Upper lobe of left lung (tissue), 4 donors: ENCODE results near the gene SERTAD3.

Experiments used
- EP300 ChIP-seq, 4 donors: sonication (generic); formaldehyde crosslinking; IDR thresholded peaks; one replicate each; pipeline ENCODE4 v1.5.1; 2017; ENCODE audit warnings: antibody characterized with exemption in 4 of 4, control low read depth in 2 of 4
- POLR2A ChIP-seq, 4 donors: fragments of 450-650 bp; IDR thresholded peaks; one replicate each; pipeline ENCODE4 v1.5.1; 2016 to 2017; ENCODE audit warnings: antibody characterized with exemption in 4 of 4, mild to moderate bottlenecking in 2 of 4
- POLR2AphosphoS5 ChIP-seq, 2 donors: sonication (generic); formaldehyde crosslinking; IDR thresholded peaks; one replicate each; pipeline ENCODE4 v1.5.1; 2017; ENCODE audit warnings: antibody characterized with exemption in 2 of 2
- TF ChIP-seq, protein P1 (sequence below), 6 experiments: fragments of 450-650 bp in 4 of 6; fragments of 200-600 bp in 2 of 6; sonication (generic) in 2 of 6; IDR thresholded peaks; one replicate each; pipeline ENCODE4 v1.5.1; 2016 to 2019; ENCODE audit warnings: antibody characterized with exemption in 6 of 6

DNA sequence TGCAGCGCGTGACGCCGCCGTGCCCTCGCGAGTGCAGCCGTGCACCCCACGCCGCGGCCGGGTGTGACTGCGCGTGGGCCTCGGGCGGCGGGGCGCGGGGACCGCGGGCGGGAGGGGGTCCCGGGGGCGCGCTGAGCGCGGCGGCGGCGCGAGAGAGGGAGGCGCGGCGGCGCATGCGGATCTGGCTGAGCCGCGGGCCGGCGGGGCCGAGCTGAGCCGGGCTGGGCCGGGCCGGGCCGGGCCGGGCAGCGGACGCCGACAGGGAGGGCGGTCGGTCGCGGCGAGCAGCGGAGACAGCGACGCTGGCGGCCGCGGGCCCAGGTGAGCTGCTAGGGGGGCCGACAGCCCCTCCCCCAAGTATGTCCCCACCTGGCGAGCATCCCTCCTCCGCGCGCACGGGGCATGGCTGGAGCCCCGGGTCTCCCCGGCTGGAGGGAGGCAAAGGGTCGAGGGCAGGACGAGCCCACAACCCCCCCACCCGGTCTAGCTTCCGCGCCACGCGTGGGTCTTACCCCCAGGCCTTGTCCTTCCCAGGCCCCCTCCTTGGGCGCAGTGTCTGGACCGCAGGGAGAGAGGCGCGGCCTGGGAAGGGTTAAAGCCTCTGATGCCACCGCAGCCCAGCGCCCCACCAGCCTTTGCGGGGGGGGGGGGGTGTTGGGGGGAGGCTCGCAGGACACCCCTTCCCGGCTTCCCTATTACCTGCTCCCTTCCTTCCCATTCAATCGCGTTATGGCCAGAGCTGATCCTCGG lies 23.0 kb upstream of the SERTAD3 start, which contains the start of gene SPTBN4:
- TF ChIP-seq, protein P1, sequence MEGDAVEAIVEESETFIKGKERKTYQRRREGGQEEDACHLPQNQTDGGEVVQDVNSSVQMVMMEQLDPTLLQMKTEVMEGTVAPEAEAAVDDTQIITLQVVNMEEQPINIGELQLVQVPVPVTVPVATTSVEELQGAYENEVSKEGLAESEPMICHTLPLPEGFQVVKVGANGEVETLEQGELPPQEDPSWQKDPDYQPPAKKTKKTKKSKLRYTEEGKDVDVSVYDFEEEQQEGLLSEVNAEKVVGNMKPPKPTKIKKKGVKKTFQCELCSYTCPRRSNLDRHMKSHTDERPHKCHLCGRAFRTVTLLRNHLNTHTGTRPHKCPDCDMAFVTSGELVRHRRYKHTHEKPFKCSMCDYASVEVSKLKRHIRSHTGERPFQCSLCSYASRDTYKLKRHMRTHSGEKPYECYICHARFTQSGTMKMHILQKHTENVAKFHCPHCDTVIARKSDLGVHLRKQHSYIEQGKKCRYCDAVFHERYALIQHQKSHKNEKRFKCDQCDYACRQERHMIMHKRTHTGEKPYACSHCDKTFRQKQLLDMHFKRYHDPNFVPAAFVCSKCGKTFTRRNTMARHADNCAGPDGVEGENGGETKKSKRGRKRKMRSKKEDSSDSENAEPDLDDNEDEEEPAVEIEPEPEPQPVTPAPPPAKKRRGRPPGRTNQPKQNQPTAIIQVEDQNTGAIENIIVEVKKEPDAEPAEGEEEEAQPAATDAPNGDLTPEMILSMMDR (IDR thresholded peaks at IDR 0.05) = no peak
- TF ChIP-seq POLR2A (IDR thresholded peaks at IDR 0.05) = no peak
- no peak for TF ChIP-seq POLR2AphosphoS5 (IDR thresholded peaks at IDR 0.05)
- TF ChIP-seq EP300 (IDR thresholded peaks at IDR 0.05) = no peak
